Left hindlimb (tissue), 1 donor: ENCODE measurements around the gene IL3RA.
"Not testable (repeated sequence)": the region's sequence is repeated elsewhere in the genome, so short reads cannot be mapped to it uniquely, and the experiment has no call there.

Experiments used
- DNase-seq: peaks from one replicate; pipeline ENCODE4 v3.0.0-alpha.2; 2018

Gene IL3RA

GRCh38 chrX:1426321-1426720 is 89.7 kb downstream of the IL3RA start:
- not testable (repeated sequence) for DNase-seq

- DNase-seq: no peak
Observed at GRCh38 chrX:1427756-1428155, 91.2 kb downstream of the IL3RA start.

- no peak for DNase-seq
Observed at GRCh38 chrX:1430451-1430850, 93.9 kb downstream of the IL3RA start.
